Gastrocnemius medialis (tissue), 4 donors: Measurements from ENCODE around the gene CLK1.

Source experiments
- CTCF ChIP-seq, 5 experiments: fragments of 450-650 bp in 3 of 5; fragments of 200-600 bp in 2 of 5; sonication (generic) in 2 of 5; IDR thresholded peaks in 4 of 5; conservative IDR thresholded peaks in 1 of 5; 1 replicate in 4 of 5; 2 replicates in 1 of 5; pipeline ENCODE4 v1.5.1; 2016 to 2019; ENCODE audit warnings: antibody characterized with exemption in 5 of 5, mild to moderate bottlenecking in 3 of 5, moderate library complexity in 3 of 5
- POLR2A ChIP-seq, 2 donors: fragments of 450-650 bp; IDR thresholded peaks; one replicate each; pipeline ENCODE4 v1.6.1; 2017; ENCODE audit warnings: antibody characterized with exemption in 2 of 2, mild to moderate bottlenecking in 2 of 2, moderate library complexity in 2 of 2

GRCh38 chr2:200899482-200899881 lies 35.0 kb upstream of the CLK1 start:
- TF ChIP-seq CTCF (IDR thresholded peaks at IDR 0.05 in 4 of 5, conservative IDR thresholded peaks at IDR 0.05 in 1 of 5) (no peak), POLR2A (IDR thresholded peaks at IDR 0.05) (no peak)
